ENCODE results near the gene BCR.

BCR gene

DNA sequence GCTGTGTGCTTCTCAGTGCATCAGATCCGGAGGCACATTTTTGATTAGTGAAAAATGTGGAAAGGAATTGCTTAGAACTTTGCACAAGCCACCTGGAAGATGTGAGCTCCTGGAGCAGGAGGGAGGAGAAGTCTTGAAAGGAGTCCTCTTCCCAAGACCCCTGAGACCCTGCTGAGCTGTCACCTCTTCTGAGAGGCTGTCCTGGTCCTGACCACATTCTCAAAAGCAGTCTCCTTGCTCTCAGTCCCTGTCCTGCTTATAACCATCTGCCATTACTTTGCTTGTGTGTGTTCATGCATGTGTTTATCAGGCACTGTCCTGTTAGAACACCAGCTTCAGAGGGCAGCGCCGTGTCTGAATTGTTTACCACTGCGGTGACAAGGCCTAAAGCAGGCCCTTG lies 86.5 kb downstream of the BCR start:
- no peak for DNase-seq

DNA sequence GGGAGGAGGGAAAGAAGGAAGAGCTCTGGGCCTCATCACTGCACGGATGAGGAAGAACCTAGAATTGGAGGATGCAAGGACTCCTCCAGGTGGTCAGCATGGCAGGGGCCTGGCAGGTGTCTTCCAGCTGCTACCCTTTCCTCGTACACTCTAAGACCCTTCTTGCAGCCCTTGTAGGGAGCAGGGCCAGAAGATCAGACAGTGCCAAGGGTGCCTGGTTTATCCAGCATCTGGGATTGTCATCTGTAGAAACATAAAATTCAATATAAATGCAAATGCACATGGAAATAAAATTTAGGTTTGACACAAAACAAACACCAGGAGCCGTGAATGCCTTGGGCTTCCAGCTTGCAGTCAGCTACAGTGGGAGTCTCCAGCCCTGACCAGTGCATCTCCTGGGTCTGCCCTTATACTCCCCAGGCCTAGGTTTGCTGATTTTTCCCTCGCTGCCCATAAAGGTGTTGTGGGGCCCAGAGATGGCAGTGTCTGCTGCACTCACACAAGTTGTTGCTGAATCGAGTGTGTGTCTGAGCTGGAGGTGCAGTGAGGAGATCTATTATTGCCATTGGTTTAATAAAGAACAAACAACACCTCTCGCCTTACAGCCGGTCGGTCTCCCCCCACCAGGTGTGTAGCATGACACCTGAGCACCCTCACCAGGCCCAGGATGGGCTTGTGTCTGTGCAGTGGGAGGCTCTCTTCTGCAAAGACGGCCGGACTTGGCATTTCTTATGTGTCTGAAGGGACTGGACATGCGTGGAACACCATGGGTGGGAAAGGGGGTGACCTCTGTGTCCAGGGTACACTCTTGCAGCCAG lies 87.1 kb downstream of the BCR start:
- no peak for DNase-seq

DNA sequence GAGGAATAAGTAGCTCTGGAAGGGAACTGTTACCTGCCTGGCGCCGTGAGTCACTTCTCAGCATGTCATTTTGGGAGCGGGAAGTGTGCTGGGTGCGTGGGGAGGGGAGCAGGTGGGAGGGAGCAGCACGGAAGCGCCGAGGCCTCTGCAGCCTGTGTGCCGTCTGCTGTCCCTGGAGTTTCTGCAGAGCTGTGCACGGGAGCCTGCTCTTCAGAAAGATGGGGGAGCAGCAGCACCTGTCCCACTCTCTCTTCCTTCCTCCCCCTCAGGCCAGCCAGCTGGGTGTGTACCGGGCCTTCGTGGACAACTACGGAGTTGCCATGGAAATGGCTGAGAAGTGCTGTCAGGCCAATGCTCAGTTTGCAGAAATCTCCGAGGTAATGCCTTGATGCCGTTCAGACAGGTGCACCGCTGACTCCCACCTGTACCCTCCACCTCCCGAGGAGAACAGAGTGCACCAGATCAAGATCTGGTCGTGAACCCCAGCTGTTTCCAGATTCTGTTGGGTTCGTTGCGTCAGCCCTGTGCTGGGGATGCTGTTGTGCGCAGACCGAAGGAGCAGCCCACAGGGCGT lies 87.9 kb downstream of the BCR start:
- no peak for DNase-seq

DNA sequence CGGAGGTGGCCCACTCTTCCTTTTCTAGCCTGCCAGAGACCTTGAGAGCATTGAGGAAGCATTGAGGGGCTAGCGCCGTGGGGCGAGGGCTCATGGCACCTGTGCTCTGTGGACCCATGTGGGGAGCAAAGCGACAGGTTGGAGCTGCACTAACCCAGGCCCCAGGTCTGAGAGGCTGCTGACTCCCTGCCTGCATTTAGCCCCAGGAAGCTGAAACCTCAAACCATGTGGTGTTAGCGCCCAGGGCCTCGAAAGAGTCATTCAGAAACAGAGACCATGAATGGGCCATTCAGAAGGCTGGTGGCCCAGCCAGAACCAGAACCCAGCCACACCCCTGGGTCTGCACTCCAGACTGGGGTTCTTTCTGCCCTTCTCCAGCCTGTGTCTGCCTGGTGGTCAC lies 88.6 kb downstream of the BCR start:
- DNase-seq: no peak

DNA sequence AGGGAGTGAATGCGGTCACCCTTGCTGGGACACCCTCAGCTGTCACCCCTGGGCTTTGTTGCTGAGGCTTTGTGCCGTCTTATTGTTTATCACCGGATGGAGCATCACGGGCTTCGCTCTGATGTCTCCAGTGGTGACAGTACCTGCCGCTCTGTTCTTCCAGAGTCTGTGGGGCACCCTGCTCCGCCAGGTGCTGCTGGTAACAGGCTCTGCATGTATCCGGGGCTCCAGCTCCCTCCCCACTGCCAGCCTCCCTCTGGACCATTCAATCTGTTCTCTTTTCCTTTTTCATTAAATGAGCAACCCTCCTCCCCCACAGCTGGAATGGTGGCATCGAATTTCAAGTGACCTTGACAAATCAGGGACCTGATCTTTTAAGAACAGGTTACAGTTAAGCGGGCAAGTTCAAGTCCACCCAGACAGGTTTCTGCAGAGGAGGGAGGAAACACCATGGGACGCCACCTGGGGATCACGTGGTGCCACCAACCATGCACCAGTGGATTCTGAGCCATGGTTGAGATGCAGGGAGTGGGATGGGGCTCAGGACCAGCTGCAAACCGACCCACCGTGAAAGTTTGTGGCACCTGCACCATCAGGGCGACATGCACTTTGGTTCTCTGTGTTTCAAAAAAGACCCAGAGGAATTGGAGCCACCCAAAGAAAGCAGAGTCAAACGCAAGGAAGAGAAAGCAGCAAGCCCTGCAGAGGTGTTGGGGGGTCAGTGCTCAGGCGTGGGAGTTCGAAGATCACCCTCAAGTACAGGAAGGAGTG lies 89.3 kb downstream of the BCR start:
- no peak for DNase-seq

DNA sequence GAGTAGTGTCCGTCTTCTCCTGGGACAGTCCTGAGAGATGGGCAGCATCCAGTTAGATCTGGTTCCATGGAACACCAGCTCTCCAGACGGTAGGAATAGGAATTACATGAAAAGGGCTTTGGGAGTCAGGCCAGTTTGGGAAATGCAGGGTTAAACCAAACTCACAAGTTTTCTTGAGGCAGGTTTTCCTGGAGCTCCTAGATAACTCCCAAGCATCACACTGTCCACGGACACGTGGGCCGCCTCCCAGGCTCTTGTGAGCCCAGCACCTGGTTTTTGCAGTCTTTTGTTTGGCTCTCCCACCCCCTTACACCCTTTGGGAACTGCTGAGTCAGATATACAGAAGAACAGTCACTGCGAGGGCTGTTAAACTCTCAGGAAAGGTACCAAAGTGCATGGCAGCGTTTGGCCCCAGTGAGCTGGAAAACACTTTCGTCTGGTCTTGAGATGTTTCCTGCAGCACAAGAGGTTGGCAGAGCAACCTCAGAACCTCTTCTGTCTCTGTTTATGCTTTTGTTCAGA lies 90.0 kb downstream of the BCR start:
- DNase-seq: no peak

DNA sequence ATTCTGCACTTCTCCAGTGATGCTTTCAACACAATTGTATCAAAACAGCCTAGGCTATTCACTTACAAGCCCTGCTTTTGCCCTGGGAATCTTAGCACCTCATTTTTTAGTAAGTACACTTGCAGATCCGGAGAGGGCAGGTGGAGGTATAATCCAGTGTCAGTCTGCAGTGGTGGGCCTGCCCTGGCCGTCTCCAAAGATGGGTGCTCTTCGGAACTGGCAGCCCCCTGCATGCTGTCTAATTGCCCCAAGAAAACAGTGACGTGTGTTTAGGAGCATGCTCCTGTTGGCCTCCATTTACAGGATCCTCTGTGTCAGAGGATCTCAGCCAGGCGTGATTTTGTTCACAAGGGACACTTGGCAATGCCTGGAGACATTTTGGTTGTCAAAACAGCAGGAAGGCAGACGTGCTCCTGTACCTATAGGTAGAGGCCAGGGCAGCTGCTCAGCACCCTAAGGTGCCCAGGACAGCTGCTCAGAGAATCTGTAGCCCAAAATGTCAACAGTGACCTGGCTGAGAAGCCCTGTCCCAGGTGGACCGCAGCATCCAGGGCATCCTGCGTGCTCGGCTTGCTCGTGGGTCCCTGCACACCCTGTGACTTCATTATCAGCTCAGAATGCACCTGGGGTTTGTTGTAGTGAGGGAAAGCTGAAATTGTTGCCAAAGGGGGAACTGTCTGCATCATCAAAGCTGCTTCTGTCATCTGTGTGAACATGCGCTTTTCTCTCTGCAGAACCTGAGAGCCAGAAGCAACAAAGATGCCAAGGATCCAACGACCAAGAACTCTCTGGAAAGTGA lies 90.7 kb downstream of the BCR start:
- DNase-seq: no peak

DNA sequence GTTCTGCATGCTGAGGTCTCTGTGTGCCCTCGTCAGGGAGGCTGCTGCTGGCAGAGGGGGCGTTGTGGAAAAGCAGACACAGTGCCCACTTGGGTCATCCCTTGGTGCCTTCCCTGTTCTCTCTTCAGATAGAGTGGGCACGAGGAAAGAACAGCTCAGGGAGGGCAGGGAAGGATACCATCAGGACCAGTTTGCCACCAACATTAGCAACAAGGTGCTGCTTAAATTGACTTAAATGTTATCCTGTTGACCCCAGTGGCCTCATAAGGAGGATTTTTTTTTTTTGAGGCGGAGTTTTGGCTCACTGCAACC lies 91.2 kb downstream of the BCR start:
- DNase-seq: no peak

DNA sequence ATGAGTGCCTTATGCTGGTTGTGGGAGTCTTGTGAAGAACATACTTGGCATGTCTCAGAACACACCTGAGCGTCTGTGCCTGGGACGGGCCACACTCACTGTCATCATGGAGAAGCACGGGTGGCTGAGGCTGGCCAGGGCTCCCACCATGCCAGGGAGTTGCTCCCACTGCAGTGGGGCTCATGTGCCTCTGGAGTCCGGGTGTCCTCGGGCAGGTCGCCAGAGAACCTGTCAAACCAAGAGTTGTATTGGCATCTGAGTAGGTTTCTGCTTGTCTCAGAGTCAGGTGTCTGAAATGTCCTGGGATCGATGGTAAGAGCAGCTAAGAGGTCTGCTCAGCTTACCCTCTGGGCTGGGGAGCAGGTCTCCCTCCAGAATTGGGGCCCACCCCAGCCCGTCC lies 92.1 kb downstream of the BCR start:
- no peak for DNase-seq

DNA sequence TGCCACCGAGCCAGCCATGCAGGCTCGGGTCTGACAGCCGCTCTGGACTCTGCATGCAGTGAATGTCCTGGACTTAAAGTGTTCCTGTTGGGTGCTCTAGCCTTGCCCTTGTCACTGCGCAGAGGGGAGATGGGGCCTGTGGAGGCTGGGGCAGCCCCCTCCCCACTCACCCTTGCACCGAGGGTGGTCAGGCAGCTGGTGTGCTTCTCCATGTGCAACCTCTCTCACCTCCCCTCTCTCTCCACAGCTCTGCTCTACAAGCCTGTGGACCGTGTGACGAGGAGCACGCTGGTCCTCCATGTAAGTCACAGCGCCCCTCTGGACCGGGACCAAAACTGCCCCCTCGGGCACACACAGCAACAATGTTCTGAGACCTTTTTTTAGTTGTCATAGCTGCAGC lies 92.5 kb downstream of the BCR start:
- DNase-seq: no peak

DNA sequence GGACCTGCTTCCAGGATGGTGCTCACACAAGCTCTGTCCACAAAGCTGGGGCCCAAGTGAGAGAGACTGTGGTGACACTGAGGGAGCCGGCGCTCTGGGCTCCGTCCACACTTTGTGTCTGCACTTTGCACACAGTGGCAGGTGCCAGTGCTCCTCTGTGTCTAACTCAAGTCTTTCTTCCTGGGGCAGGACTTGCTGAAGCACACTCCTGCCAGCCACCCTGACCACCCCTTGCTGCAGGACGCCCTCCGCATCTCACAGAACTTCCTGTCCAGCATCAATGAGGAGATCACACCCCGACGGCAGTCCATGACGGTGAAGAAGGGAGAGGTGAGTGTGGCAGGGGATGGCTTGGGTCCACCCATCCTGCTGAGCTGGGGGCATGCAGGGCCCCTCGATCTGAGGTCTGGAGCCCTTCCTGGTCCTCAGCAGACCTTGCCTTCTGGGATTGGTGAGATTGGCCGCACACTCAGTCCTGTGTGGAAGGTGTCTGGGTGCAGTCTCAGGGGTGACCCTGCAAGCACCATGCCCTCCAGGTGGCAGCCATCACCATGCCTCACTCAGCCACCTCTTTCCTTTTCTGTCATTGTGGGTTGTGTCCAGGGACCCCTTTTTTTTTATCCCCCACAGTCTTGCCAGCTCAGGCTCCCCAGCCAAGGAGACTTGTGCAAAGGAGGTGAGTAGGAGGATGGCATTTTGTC lies 93.3 kb downstream of the BCR start:
- DNase-seq: no peak

DNA sequence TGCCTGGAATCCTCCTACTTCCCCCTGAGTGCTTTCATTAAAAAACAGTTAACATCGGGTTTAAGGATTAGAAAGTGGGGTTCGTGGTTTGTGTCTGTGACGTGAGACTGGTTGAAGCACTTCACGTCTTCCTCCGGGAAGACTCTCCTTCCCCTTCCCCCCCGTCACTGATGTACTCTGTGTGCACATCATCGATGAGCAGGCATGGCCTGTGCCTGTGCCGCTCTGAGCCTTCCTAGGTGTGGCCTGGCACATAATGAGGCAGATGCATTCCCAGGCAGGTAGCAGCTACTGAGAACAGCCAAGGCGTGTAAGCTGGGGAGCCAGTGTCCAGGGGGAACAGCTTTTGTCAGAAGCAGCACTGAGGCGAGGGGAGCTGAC lies 93.8 kb downstream of the BCR start:
- no peak for DNase-seq

DNA sequence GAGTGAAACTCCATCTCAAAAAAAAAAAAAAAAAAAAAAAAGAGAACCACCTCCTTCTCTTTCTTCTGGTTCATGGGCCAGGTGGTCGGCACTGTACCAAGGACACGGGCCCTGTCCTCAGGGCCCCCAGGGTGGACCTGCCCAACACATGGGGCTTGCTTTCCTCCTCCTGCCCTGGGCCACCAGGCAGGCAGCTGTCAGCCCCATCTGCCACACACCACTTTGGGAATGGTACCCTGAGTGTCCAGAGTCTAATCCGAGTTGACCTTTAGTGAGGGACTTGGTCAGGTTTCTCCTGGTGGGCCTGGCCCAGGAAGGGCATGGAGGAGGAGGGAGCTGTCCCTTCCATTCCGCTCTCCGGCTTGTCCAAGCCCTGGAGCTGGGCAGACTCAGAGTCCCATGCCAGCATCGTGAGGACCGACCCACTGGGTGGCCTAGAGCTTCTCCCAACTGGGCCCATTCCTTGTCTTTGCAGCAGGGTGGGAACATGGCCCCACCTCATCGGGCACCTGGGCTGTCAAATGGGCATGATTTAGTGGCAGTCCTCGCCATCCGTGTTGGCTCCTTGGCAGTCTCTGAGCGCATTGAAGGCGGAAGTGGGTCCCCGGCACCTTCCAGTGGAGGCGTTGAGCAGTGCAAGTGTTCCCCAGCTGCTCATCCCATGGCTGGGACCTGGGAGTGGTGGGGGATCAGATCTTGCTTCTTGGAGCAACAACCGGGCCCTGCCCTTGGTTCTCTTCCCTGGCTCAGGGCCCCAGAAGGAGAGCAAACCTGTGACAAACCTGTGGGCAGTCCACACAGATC lies 94.8 kb downstream of the BCR start:
- no peak for DNase-seq

DNA sequence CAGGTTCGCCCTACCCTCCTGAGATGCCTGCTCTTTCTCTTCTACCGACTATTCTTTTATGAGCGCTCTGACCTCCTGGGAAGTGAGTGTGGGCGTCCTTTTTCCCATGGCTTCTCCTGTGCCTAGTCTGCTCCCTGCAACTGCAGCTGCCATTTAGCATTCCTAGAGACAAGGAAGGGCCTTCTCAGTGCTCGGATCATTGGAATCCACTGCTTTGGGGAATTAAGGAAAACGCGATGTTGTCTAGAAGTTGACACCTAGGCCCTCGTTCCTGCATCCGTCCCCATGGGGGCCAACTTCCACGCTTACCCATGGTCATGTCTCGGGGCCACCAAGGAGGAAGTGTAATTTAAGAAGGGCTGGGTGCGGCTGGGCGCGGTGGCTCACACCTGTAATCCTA lies 95.4 kb downstream of the BCR start:
- DNase-seq: no peak

DNA sequence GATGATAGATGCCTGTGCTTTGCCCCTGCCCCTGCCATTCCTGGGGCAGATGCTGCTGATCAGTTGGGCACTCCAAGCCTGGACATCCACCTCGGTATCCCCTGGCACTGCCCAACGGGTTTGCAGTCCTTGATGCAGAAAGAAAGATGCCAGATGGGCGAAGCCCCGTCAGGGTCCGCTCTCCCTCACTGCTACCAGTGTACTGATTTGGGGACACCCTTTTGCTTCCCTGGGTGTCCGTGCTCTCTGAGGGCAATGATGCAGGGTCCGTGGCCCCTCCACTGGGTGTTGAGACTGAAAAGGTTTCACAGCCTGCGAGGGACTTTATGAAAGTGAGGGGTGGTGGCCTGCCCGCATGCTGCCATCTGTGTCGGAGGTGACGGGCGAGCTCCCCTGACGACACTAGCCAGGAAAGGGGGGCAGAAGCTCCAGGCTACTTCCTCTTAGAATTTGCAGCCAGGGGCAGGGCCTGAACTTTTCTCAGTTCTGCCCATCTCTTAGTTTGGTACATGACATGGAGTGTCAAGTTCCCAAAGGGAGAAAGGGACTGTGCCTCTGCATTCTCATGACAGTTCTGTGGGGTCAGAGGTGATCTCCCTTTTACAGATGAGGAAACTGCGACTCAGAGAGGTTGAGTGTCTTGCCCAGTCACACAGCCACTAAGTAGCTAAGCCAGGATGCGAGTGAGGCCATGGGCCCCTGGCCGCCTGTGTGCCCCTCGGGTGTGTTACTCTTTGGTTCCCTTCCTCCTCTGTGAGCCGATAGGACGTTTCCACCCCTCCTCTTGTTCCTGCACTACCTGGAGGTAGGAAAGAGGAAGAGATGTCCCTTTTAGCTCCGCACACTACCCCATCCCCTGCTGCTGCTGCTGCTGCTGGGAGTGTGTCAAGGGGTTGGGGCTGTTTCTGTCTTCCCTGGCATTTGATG lies 96.6 kb downstream of the BCR start:
- DNase-seq: no peak

DNA sequence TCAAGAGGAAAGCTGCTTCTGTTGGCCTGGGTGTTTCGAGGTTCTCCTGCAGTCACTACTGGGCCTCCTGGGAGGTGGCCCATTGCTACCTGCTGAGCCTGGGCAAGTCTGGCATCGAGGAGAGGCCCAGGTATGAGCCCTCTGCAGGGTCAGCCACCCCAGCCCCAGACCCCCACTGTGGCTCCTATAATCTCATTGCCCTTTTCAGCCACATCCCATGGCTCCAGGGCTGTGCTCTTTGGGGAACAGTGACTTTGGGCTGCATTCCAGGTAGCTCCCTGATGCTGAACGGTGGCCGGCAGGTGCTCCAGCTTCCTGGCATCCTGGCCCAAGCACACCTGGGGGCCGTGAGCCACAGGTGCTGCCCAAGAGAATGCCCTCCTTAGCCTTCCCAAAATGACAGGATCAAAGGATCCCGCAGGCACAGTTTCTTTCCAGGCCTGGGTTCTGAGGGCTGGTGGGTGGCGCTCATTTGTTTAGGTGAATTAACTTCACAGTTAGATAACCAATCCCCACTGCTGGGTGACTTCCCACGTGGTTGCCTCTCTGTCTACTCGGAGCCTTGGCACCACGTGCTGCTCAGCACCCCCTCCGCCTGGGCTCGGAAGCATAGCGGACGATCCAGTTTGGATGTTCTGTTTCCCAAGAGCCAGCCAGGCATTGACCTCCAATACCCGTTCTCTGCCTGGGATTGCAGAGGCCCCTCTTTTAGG lies 97.4 kb downstream of the BCR start:
- no peak for DNase-seq

DNA sequence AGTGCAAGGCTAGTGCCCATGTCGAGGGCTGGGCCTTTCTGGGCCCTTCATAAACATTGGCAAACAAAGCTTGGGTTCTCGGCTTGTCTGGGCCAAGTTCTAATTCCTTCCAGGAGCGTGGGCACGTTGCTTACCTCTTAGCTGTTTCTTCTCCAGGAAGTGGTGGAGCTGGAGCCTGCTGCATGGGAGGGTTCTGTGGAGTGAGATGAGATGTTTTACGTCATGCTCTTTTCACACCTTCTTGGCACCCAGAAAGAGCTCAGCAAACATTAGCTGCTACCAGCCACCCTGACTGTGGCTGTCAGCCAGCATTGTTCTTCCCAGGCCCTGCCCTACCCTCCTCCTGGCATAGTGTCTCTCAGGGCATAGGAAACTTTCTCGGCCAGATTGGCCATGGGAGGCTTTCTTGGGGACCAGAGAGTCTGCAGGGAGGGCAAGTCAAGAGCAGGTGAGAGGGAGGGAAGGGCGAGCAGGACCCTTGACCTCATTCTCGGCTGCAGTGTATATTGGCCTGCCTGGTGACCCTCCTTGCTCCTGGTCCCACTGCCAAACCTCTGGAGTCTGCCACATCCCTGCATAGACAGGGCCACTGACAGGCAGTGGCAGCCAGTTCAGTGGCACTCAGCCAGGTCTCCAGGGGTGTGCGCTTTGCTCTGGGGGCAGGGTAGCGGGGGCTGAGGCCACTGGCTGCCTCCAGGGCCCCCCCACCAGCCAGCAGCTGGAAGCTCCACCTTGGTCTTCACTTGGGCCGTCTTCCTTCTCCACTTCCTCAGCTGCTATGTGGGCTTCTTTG lies 98.8 kb downstream of the BCR start:
- no peak for DNase-seq

DNA sequence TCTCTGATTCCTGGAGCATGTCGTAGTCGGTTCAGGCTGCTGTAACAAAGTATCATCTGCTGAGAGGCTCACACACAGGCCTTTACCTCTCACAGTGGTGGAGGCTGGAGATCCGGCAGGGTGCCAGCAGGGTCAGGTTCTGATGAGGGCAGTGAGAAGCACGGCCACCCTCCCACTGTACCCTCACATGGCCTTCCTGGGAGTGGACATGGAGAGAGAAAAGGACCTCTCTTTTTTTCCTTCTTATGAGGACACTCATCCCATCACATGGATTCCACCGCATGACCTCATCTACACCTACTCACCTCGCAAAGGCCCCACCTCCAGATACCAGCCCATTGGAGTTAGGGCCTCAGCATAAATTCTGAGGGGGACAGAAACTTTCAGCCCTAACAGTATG lies 99.5 kb downstream of the BCR start:
- no peak for DNase-seq
